Measurements from ENCODE around the gene MLYCD.

MLYCD gene

GRCh38 chr16:83925957-83926725, 27.2 kb downstream of the MLYCD start:
- no peak for DNase-seq (ENCODE audit: low spot score)

GRCh38 chr16:83926726-83927397, 27.9 kb downstream of the MLYCD start:
- DNase-seq (ENCODE audit: low spot score), result peak; percentile 70

GRCh38 chr16:83928341-83929055, 29.6 kb downstream of the MLYCD start:
- no peak for DNase-seq (ENCODE audit: low spot score)

- no peak for DNase-seq (ENCODE audit: low spot score)
These were observed 31.1 kb downstream of the MLYCD start for GRCh38 chr16:83929811-83930555.

DNA sequence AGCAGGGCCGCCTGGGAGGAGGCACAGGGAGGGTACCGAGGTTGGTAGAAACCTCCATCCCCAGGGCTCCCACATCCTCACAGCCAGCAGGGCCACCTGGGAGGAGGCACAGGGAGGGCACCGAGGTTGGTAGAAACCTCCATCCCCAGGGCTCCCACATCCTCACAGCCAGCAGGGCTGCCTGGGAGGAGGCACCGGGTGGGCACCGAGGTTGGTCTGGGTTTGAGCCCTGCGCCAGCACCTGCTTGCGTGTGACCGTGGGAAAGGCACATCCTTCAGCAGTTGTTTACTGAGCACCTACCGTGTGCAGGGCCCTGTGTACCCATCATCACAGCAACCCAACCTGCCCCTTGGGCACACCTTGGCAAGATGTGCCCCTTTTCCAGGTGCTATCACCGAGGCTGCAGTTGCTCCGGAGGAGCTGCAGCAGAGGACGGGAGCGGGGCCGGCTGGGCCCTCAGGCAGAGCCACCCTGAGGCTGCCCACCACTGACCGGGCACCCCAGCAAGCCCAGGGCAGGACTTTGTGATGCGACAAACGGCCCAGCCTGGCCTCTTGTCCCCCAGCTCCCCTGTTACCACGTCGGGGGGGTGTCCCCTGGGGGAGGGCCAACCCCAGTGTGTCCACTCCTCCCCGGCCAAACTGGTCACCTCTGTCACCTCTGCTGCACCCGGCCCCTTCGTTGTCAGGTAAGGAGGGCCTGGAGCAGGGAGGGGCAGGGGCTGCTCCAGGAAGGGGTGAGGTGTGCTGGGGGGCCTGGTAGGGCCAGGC, 32.0 kb downstream of the MLYCD start:
- DNase-seq (ENCODE audit: low spot score), result no peak

DNA sequence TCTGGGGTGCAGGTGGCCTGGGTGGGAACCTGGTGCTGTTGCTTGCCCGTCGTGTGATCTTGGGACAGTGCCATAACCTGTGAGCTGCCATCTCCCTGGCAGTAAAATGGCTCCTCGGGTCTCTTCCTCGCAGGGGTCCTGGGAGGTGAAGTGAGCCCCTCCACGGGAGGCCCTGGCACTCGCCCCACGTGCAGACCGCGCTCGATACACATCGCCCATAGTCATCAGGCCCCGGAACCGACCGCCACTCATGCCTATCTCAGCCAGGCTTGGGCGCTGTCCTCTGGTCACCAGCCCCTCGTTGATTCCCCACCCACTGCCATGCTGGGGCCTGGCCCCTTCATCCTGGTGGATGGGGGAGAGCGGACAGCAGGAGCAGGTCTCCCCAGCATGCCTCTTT, 32.6 kb downstream of the MLYCD start:
- no peak for DNase-seq (ENCODE audit: low spot score)

DNA sequence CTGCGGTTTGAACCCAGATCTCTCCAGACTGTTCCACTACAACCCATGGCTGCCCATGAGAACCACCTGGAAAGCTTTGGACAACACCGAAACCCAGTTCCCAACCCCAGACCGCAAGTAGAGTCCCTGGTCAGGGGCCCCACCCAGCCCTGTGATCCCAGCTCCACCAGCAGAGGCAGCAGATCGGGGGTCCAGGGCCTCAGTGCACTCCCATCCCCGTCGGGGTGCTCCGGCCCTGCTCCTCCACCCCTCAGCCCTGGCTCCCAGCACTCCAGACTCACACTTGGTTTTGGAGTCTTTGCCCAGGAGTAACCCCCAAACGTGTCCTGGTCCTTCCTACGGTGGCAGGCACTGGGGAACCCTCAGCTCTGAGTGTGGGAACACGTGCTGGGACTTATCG, 33.4 kb downstream of the MLYCD start:
- DNase-seq (ENCODE audit: low spot score), result no peak

DNA sequence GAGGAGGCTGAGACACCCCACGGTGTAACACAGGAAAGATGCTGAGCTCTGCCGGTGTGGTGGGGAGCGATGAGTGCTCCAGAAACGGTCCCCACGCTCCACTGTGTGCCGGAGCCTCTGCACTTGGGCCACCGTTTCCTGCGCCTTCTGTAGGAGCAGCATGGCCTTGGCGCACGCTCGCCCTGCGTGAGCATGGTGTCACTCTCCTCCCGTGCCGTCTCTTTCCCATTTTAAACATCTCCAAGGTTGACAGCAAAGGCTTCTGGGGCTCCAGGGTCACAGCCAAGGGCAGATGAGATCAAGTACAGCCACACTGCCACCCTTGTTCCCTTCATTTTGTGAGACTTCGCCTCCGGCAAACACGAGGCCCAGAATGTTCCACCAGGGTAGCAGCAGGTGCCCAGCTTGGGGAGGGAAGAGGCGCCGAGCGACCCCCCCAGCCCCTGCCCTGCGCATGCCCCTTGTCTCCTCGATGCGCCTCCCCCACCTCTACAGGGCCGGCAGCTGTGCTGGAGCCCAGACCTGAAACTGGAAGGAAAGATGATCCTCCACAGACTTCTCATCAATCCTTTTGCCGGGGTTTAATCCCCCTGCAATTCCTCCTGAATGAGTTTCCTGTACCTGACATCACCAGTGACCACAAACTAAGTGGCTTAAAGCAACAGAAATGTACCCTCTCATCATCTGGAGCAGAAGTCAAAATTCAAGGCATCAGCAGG, 34.2 kb downstream of the MLYCD start:
- no peak for DNase-seq (ENCODE audit: low spot score)

- DNase-seq (ENCODE audit: low spot score), result no peak
These were observed 35.2 kb downstream of the MLYCD start for GRCh38 chr16:83933885-83934683.

GRCh38 chr16:83934684-83934977, 35.7 kb downstream of the MLYCD start:
- DNase-seq (ENCODE audit: low spot score), result no peak

DNA sequence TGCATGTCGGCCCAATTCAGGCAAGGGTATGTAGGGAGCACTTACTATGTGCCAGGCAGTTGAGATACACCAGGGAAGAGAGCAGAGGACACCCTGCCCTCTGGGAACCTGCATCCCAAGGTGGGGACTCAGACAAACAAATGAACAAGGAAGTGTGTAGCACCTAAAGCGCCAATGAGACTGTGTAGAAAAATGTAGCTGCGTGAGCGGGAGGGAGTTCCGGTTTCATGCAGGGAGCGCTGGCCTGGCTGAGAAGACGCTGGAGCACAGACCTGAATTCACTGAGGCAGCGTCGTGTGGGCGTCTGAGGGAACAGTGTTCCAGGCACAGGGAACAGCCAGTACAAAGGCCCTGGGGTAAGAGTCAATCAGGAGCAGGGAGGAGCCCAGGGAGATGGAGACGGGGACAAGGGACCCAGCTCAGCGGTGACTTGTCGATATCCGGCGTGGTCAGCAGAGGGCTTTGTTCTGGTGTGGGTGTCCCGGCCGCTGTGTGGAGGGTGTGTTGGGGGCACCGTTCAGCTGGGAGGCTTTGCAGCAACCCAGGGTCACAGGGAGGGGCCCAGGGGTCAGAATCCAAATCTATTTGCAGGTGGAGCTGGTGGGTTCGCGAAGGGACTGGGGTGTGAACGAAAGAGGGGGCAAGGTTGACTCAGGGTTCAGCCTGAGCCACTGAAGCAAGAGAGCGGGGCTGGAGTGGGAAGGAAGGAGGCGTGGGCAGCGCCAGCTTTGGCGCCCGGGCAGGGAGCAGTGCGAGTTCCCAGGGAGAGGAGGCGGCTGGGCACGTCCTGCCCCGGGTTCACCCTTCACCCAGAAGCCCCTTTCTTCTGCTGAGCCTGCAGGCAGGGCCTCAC, 36.3 kb downstream of the MLYCD start:
- DNase-seq (ENCODE audit: low spot score), result no peak

DNA sequence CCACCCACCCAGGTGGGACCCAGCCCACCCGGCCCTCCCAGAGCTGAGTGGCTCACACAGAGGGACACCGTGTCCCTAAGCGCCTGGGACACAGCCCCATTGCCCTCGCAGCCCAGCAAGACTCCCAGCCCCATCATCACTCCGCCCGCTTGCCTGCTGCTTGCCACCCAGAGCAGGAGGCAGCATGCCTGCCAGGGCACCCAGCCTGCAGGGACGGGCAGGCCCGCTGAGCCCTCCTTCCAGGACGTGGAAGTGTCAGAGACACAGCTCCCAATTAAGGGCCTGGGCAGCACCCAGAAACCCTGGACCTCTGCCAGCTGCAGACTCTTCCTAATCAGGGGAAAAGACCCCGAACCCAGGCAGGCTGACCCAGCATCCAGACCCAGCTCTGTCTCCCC, 36.9 kb downstream of the MLYCD start:
- DNase-seq (ENCODE audit: low spot score), result no peak

- no peak for DNase-seq (ENCODE audit: low spot score)
These were observed 37.8 kb downstream of the MLYCD start for GRCh38 chr16:83936581-83937165.

GRCh38 chr16:83937267-83937666, 38.4 kb downstream of the MLYCD start:
- DNase-seq (ENCODE audit: low spot score), result no peak

- no peak for DNase-seq (ENCODE audit: low spot score)
These were observed 39.3 kb downstream of the MLYCD start for GRCh38 chr16:83937922-83938885.

DNA sequence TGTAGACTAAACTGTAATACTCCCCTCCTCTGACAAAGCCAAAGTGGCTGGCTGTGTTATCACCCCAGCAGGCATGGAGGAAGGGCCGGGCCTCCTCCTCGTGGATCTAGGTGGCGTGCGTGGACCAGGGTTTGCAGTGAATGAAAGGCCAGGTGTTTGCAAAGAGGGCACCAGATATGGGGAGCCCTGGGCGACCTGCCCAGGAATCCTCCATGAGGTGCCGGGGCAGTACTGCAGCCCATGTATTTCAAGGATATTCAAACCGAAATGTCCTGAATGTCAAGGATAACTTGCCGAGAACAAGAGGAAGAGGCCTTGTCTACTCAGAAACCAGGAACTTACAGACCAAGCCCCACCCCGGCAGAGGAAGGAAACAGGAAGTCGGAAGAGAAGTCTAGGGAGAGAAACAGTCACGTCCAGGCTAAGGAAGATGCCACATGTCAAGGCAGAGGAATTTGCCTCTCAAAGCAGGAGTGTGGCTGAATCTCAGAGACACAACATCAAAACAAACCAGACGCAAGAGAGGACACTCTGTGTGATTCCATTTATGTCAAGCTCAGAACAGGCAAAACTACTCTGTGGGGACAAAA, 40.4 kb downstream of the MLYCD start:
- peak; percentile 22 for DNase-seq (ENCODE audit: low spot score)

DNA sequence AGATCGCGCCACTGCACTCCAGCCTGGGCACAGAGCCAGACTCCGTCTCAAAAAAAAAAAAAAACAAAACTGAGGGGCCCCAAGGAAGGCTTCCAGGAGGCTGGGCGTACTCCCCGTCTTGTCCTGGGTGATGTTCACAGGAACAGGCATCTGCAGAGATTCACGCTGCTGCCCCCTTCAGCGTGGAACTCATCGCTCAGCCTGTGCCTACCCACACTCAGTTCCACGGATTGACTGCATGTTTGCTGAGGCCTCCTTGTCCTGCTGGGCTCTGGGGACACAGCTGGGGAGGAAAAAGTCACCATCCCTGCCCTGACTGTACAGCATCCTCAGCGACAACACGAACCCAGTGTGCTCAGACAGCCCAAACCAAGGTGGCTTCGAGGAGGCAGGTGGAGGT, 41.2 kb downstream of the MLYCD start:
- no peak for DNase-seq (ENCODE audit: low spot score)
